GM19397 (cell line): ENCODE results near the gene F2RL3.
A peak's percentile ranks its signal among the peaks of the same experiment; 100 is the strongest.

Source experiments
- ATAC-seq: cut with Tn5 transposase; IDR thresholded peaks from one replicate; pipeline ENCODE4 v1.9.1; 2021; ENCODE audit warnings: mild to moderate bottlenecking, moderate library complexity; ENCODE audit not compliant: unreplicated experiment

Gene F2RL3

GRCh38 chr19:16892868-16893685 lies 4.3 kb downstream of the F2RL3 start:
- no peak for ATAC-seq

GRCh38 chr19:16893686-16893989 lies 4.8 kb downstream of the F2RL3 start:
- no peak for ATAC-seq

GRCh38 chr19:16894080-16894479 lies 5.3 kb downstream of the F2RL3 start:
- no peak for ATAC-seq

GRCh38 chr19:16895467-16896145 lies 6.8 kb downstream of the F2RL3 start:
- ATAC-seq = no peak

GRCh38 chr19:16896146-16897028 lies 7.6 kb downstream of the F2RL3 start:
- ATAC-seq = peak; percentile 12

GRCh38 chr19:16897029-16897855 lies 8.4 kb downstream of the F2RL3 start:
- peak; percentile 53 for ATAC-seq

- no peak for ATAC-seq
These were observed 9.0 kb downstream of the F2RL3 start for GRCh38 chr19:16897856-16898161.

GRCh38 chr19:16898361-16899015 lies 9.7 kb downstream of the F2RL3 start:
- no peak for ATAC-seq

- no peak for ATAC-seq
These were observed 10.8 kb downstream of the F2RL3 start for GRCh38 chr19:16899566-16900075.

- ATAC-seq = no peak
These were observed 12.8 kb downstream of the F2RL3 start for GRCh38 chr19:16901491-16902175.

- ATAC-seq = no peak
These were observed 13.7 kb downstream of the F2RL3 start for GRCh38 chr19:16902545-16902944.

GRCh38 chr19:16903347-16903746 lies 14.5 kb downstream of the F2RL3 start:
- ATAC-seq = no peak

- no peak for ATAC-seq
These were observed 15.8 kb downstream of the F2RL3 start for GRCh38 chr19:16904599-16904998.

GRCh38 chr19:16908759-16909158 lies 20.0 kb downstream of the F2RL3 start:
- no peak for ATAC-seq

- no peak for ATAC-seq
These were observed 22.2 kb downstream of the F2RL3 start for GRCh38 chr19:16911046-16911445.

GRCh38 chr19:16912780-16913179 lies 24.0 kb downstream of the F2RL3 start:
- ATAC-seq = no peak

GRCh38 chr19:16914421-16914820 lies 25.6 kb downstream of the F2RL3 start:
- ATAC-seq = no peak

- ATAC-seq = no peak
These were observed 26.3 kb downstream of the F2RL3 start for GRCh38 chr19:16915135-16915534.

- no peak for ATAC-seq
These were observed 26.9 kb downstream of the F2RL3 start for GRCh38 chr19:16915734-16916133.

- no peak for ATAC-seq
These were observed 28.6 kb downstream of the F2RL3 start for GRCh38 chr19:16917401-16917800.
